Pancreas (tissue), 10 donors: ENCODE data around the gene NBEA. TPM values are rescaled to one million over a fixed set of nuclear protein-coding genes. Genes with fewer than 3 reads are reported as not detected.

Experiments used
- ATAC-seq, 4 donors: fragments of 200-7000 bp; cut with Tn5 transposase; one replicate each; pipeline versions ENCODE4 v1.8.0 to v1.9.1; 2020; ENCODE audit warnings: mild to moderate bottlenecking in 4 of 4, moderate library complexity in 4 of 4
- DNase-seq, 6 donors: peaks; one replicate each; pipeline ENCODE4 v3.0.0-alpha.2; 2020
- FAIRE-seq: peaks from 2 replicates; lab custom pipeline; 2012; peaks lifted over from hg19 to GRCh38; lab: Jason Lieb, UNC
- H3K27ac ChIP-seq, 4 donors: fragments of 200-600 bp; sonication (generic); 1 replicate in 3 of 4; 2 replicates in 1 of 4; pipeline versions ENCODE4 v1.5.0 to v1.8.0; 2020
- H3K27me3 ChIP-seq, 4 donors: fragments of 200-600 bp; one replicate each; pipeline ENCODE4 v1.8.0; 2021
- H3K36me3 ChIP-seq, 3 donors: fragments of 200-600 bp; sonication (generic) in 1 of 3; one replicate each; pipeline versions ENCODE4 v1.5.0 to v1.8.0; 2020 to 2021
- H3K4me1 ChIP-seq, 3 donors: fragments of 200-600 bp; one replicate each; pipeline ENCODE4 v1.8.0; 2021
- H3K4me3 ChIP-seq, 4 donors: fragments of 200-600 bp; sonication (generic) in 2 of 4; one replicate each; pipeline versions ENCODE4 v1.5.0 to v1.8.0; 2020 to 2021
- H3K9me3 ChIP-seq, 4 donors: fragments of 200-600 bp; one replicate each; pipeline ENCODE4 v1.8.0; 2021
- WGBS, 2 donors: extraction: QIAGEN DNeasy Blood & Tissue Kit; methylation state at CpG; one replicate each; pipeline ENCODE4 v1.1.7; 2013; 5-methylcytosine and 5-hydroxymethylcytosine counted together
- intact Hi-C, 3 donors: fragments of 100-400 bp; cut with DNase I; formaldehyde crosslinking; loops; one replicate each; pipeline versions ENCODE4 v1.11.1 to v1.14.2; 2022
- polyA plus RNA-seq, 2 donors: library from polyadenylated mRNA; stranded (reverse); fragments of 200-250 nt; gene quantifications; one replicate each; pipeline ENCODE4 v1.2.3, GENCODE V29; 2013
- total RNA-seq, 6 donors: library from RNA; stranded (reverse); fragmentation: NEBNext Ultra II Directional in 4 of 6; extraction: Animal tissue kit (Norgen Biotek cat#: 25700) in 4 of 6; gene quantifications; one replicate each; pipeline versions ENCODE4 v1.2.1 to v1.2.4, GENCODE V29; 2021 to 2023
- TF ChIP-seq, protein P1 (sequence below), 4 donors: fragments of 200-600 bp; sonication (generic) in 3 of 4; IDR thresholded peaks; one replicate each; pipeline versions ENCODE4 v1.5.0 to v1.8.0; 2021; ENCODE audit warnings: antibody characterized with exemption in 4 of 4
- donor health status: healthy with polysubstance abuse.
- donor health status: DM: no; HTN: no; CAD: no; lungs with moderate emphysema.
- donor health status: DM: no; HTN: no; CAD: no.
- donor health status: control.
- donor health status: control.
- donor health status: Bipolar disorder and iron deficiency.
- donor health status: DM: yes; HTN: yes; CAD: no.
- donor health status: DM: no; HTN: no; CAD: no.
- donor health status: DM: no; HTN: no; CAD: no.
- donor health status: DM: yes; HTN: yes; CAD: no.

Gene NBEA
- total and polyA plus RNA-seq, 8 donors = 2.4 to 10.4 (median 4.8) TPM

DNA sequence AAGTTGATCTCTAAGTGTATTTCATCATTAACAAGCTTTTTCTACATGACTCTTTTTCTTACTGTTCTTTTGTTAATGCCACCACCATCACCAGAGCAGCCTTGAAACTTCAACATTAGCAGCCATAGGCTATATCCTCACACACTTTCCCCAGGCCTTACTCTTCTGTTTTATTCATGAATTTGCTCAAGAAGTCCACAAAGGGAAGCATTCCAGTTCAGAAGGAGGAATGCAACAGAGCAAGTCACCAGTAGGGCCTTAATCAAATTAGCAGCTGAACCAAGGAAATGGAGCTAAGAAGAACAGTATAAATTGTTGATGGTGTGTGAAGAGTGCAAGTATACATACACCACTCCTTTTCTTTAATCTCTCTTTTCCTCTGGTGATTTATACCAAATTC, 223.1 kb downstream of the NBEA start:
- H3K36me3 ChIP-seq = no peaks in the 10 kb centered on the region
- H3K4me1 ChIP-seq = no peaks in the 10 kb centered on the region
- no peaks in the 10 kb centered on the region for H3K27me3 ChIP-seq
- H3K27ac ChIP-seq = no peak overlapping the region
- FAIRE-seq = no peak
- ATAC-seq = no peak
- H3K4me3 ChIP-seq = no peak overlapping the region
- H3K9me3 ChIP-seq = no peaks in the 10 kb centered on the region
- no peak for DNase-seq
- intact Hi-C loops = no loop called here
- TF ChIP-seq, protein P1, sequence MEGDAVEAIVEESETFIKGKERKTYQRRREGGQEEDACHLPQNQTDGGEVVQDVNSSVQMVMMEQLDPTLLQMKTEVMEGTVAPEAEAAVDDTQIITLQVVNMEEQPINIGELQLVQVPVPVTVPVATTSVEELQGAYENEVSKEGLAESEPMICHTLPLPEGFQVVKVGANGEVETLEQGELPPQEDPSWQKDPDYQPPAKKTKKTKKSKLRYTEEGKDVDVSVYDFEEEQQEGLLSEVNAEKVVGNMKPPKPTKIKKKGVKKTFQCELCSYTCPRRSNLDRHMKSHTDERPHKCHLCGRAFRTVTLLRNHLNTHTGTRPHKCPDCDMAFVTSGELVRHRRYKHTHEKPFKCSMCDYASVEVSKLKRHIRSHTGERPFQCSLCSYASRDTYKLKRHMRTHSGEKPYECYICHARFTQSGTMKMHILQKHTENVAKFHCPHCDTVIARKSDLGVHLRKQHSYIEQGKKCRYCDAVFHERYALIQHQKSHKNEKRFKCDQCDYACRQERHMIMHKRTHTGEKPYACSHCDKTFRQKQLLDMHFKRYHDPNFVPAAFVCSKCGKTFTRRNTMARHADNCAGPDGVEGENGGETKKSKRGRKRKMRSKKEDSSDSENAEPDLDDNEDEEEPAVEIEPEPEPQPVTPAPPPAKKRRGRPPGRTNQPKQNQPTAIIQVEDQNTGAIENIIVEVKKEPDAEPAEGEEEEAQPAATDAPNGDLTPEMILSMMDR (IDR thresholded peaks at IDR 0.05) = no peak

DNA sequence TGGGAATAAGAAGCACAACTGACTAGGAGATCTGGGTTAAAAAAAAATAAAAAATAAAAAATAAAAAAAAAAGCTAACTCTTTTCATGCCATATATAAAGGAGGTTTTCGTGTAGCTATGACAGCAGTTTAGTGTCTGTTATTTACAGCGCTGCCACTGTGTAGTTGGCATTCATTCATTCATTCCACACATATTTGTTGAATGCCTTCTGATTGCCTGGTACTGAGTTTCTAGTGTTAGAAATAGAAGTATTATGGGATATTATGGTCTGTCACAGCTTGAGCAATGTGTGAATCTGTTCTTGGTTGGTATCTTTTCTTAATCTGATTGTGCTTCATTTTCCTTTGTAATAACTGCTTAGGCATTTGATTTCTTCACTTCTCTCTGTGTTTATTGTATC, 237.4 kb downstream of the NBEA start:
- no peaks in the 10 kb centered on the region for H3K27me3 ChIP-seq

DNA sequence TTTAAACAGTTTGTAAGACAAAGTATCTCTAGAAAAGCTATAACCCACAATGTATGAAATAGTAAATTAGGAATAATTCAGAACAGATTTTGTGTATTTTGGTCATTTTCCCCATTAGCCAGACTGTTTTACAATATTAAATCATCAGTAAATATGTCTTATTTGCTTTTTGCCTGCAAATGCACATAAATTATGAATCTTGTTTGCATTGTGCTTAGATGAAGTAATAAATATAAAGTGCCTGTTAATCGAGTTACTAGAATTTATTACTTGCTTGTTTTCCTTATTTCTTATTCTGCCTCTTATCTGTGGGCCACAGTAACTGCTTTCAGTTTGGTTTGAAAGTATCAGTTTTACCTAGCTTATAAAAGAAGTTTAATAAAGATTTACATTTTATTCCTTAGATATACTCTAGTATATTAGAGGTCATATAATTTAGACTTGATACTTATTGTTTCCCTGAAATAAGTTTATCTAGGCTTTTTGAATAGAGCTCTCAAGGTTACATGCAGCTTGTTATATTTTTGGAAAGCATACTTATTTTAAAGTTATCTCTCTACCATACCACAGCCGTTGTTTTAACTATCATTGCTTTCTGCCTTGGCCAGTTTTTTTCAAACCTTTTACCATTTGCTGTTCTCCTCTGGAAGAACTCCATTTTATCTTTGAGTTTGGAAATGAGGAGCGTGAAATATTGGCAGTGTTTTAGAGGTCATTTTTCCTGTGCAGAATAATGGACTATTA, 238.0 kb downstream of the NBEA start:
- Histone ChIP-seq H3K27ac (no peak overlapping the region), H3K4me3 (no peak overlapping the region), H3K36me3 (peaks cover 0 to 12% (median 0%) of the 10 kb centered on the region in 3 donors), H3K4me1 (no peaks in the 10 kb centered on the region), H3K27me3 (no peaks in the 10 kb centered on the region), H3K9me3 (no peaks in the 10 kb centered on the region)
- ATAC-seq (no peak), FAIRE-seq (no peak), DNase-seq (no peak)
- intact Hi-C loops = no loop called here
- WGBS, 2 donors = 50 to 60% methylated on average over 3 of the region's 3 CpGs
- TF ChIP-seq, protein P1 (IDR thresholded peaks at IDR 0.05) = no peak

More for the DNA sequence above, 237.4 kb downstream of the NBEA start:
- no peak overlapping the region for H3K27ac ChIP-seq
- peaks cover 0 to 12% (median 0%) of the 10 kb centered on the region in 3 donors for H3K36me3 ChIP-seq
- intact Hi-C loops = no loop called here
- 63 to 75% methylated on average over 2 of the region's 2 CpGs for WGBS, 2 donors
- FAIRE-seq (no peak), ATAC-seq (peak in 3 of 4 donors; percentile 12 to 34 (median 21)), DNase-seq (no peak)
- TF ChIP-seq, protein P1 (IDR thresholded peaks at IDR 0.05) = no peak
- H3K9me3 ChIP-seq = no peaks in the 10 kb centered on the region
- H3K4me1 ChIP-seq = no peaks in the 10 kb centered on the region
- no peak overlapping the region for H3K4me3 ChIP-seq

DNA sequence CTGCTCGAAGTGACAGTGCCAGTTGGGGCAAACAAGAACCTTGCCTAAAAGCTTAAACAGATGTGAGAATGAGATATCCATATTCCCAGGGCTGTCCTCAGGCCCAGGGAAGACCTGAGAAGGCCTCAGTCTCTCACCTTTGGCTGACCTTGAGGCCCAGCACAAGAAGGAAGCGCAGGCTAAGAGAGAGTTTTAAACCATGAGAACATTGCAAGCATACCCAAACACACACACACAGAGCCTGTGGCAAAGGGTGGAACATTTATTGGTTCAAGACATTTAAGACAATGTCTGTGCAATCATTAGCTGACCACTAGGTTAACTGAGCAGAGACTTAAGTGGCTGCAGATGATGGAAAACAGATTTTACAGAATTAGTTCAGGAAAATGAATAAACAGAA, 248.2 kb downstream of the NBEA start:
- no peak for FAIRE-seq
- 94 to 98% methylated on average over 2 of the region's 2 CpGs for WGBS, 2 donors
- Histone ChIP-seq H3K4me1 (no peaks in the 10 kb centered on the region), H3K9me3 (no peaks in the 10 kb centered on the region), H3K36me3 (no peaks in the 10 kb centered on the region), H3K4me3 (no peak overlapping the region), H3K27me3 (no peaks in the 10 kb centered on the region), H3K27ac (no peak overlapping the region)
- ATAC-seq = no peak
- intact Hi-C loops = no loop called here
- TF ChIP-seq, protein P1 (IDR thresholded peaks at IDR 0.05) = no peak
- DNase-seq = no peak

DNA sequence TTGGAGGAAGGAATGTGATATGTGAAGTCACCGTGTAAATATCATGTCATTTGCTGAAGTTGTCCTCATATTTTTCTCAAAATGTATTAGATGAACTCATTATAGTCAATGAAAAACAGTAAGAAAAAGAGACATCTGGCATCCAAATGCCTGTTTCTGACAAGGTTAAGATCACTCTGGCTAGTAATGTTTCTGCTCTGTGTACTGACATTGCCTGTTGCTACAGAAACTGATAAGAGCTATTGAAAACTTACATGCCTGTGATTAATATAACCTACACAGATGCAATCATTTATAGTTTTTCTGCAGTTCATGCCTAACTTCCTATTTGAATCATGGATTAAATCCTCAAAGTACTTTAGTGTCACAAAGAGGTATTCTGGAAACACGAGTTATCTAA, 249.8 kb downstream of the NBEA start:
- no peaks in the 10 kb centered on the region for H3K9me3 ChIP-seq
- no peak overlapping the region for H3K4me3 ChIP-seq
- no peaks in the 10 kb centered on the region for H3K27me3 ChIP-seq
- ATAC-seq (peak in 1 of 4 donors; percentile 35), DNase-seq (no peak), FAIRE-seq (no peak)
- no peak overlapping the region for H3K27ac ChIP-seq
- TF ChIP-seq, protein P1 (IDR thresholded peaks at IDR 0.05) = no peak
- H3K36me3 ChIP-seq = no peaks in the 10 kb centered on the region
- 87 to 90% methylated on average over 2 of the region's 2 CpGs for WGBS, 2 donors
- no peaks in the 10 kb centered on the region for H3K4me1 ChIP-seq
- intact Hi-C loops = no loop called here
